Stimulated activated CD4-positive, alpha-beta T cell treated with anti-CD3 and anti-CD28 coated beads, Interleukin-15, amount 100 ng/mL, for 24 hours (primary cell): ENCODE data around the gene SSR1.
A peak's percentile ranks its signal among the peaks of the same experiment; 100 is the strongest.
"Not testable (repeated sequence)": the region's sequence is repeated elsewhere in the genome, so short reads cannot be mapped to it uniquely, and the experiment has no call there.

Source experiments
- DNase-seq: peaks from one replicate; pipeline ENCODE4 v3.0.0-alpha.2; 2020

Gene SSR1

GRCh38 chr6:7274525-7274924 lies 38.5 kb downstream of the SSR1 start:
- DNase-seq = not testable (repeated sequence)

GRCh38 chr6:7273709-7274108 lies 39.3 kb downstream of the SSR1 start:
- no peak for DNase-seq

GRCh38 chr6:7271205-7271534 lies 41.8 kb downstream of the SSR1 start:
- DNase-seq = no peak

GRCh38 chr6:7270320-7271204 lies 42.4 kb downstream of the SSR1 start:
- no peak for DNase-seq

- DNase-seq = no peak
These were observed 43.2 kb downstream of the SSR1 start for GRCh38 chr6:7269816-7270215.

- DNase-seq = no peak
These were observed 44.0 kb downstream of the SSR1 start for GRCh38 chr6:7268816-7269555.

GRCh38 chr6:7268362-7268761 lies 44.6 kb downstream of the SSR1 start:
- DNase-seq = no peak

GRCh38 chr6:7267466-7268091 lies 45.4 kb downstream of the SSR1 start:
- DNase-seq = peak; percentile 18

- no peak for DNase-seq
These were observed 45.9 kb downstream of the SSR1 start for GRCh38 chr6:7267071-7267465.

- not testable (repeated sequence) for DNase-seq
These were observed 47.6 kb downstream of the SSR1 start for GRCh38 chr6:7265385-7265726.

- no peak for DNase-seq
These were observed 48.2 kb downstream of the SSR1 start for GRCh38 chr6:7264686-7265384.

GRCh38 chr6:7264041-7264440 lies 49.0 kb downstream of the SSR1 start:
- DNase-seq = no peak

- DNase-seq = not testable (repeated sequence)
These were observed 49.5 kb downstream of the SSR1 start for GRCh38 chr6:7263519-7263805.

GRCh38 chr6:7262746-7263518 lies 50.1 kb downstream of the SSR1 start:
- DNase-seq = no peak

- no peak for DNase-seq
These were observed 51.0 kb downstream of the SSR1 start for GRCh38 chr6:7261852-7262461.

GRCh38 chr6:7261032-7261841 lies 51.8 kb downstream of the SSR1 start:
- DNase-seq = peak; percentile 79

- no peak for DNase-seq
These were observed 52.5 kb downstream of the SSR1 start for GRCh38 chr6:7260291-7261031.

- no peak for DNase-seq
These were observed 54.7 kb downstream of the SSR1 start for GRCh38 chr6:7258231-7258763.

- no peak for DNase-seq
These were observed 55.3 kb downstream of the SSR1 start for GRCh38 chr6:7257521-7258230.

- no peak for DNase-seq
These were observed 56.2 kb downstream of the SSR1 start for GRCh38 chr6:7256785-7257184.
